GM12892 (cell line): ENCODE measurements around the gene CDK5RAP2.

Experiments
- POLR2A ChIP-seq: IDR thresholded peaks from 2 replicates; pipeline ENCODE4 v1.6.1; 2011; ENCODE audit warnings: low read depth, low read length, control low read depth
- POLR2AphosphoS5 ChIP-seq: IDR thresholded peaks from 2 replicates; pipeline ENCODE4 v1.6.1; 2011; ENCODE audit warnings: low read depth, low read length, control low read depth

GRCh38 chr9:120609636-120610035 lies 29.7 kb upstream of the CDK5RAP2 start:
- TF ChIP-seq POLR2A (no peak), POLR2AphosphoS5 (no peak)
